GM23248 (cell line): Measurements from ENCODE around the gene QRICH2.

Experiments
- EZH2 ChIP-seq: fragments of 200-600 bp; sonication (generic); IDR thresholded peaks from 2 replicates; pipeline ENCODE4 v1.6.1; 2018; ENCODE audit warnings: antibody characterized with exemption, mild to moderate bottlenecking; ENCODE audit not compliant: insufficient read depth, poor library complexity, severe bottlenecking
- EZH2phosphoT487 ChIP-seq: fragments of 200-600 bp; sonication (generic); IDR thresholded peaks from 2 replicates; pipeline ENCODE4 v1.6.1; 2018; ENCODE audit warnings: antibody characterized with exemption, moderate library complexity, mild to moderate bottlenecking, low read depth; ENCODE audit not compliant: insufficient read depth

- TF ChIP-seq EZH2phosphoT487, result no peak
- TF ChIP-seq EZH2, result no peak
Observed at GRCh38 chr17:76264425-76264754, 43.7 kb downstream of the QRICH2 start.
